ENCODE results near the gene LPCAT1.
"Not testable (repeated sequence)": the region's sequence is repeated elsewhere in the genome, so short reads cannot be mapped to it uniquely, and the experiment has no call there.

LPCAT1 gene

DNA sequence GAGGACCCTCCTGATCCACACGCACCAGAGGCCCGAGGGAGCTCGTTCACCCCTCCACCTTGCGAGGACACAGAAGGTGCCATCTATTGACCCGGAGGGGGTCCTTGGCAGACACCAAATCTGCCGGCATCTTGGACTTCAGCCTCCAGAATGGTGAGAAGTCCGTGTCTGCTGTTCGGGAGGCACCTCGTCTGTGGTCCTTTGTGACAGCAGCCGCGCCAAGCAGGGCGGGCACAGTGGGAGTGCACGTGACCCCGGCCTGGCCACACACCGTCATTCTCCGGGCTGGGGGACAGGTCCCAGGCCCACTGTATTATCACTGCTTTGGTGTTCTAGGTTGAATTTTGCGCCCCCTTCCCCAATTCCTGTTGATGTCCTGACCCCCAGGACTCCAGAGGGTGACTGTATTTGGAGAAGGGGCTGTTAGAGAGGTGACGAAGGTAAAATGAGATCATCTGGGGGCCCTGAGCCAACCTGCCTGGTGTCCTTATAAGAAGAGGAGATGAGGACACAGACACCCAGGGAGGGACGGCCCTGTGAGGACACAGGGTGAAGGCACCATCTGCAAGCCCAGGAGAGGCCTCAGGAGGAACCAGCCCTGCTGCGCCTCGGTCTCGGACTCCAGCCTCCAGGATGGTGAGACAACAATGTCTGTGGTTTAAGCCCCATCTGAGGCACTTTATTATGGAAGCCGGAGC lies 15.7 kb downstream of the LPCAT1 start:
- no peak for DNase-seq

GRCh38 chr5:1507457-1507856 lies 16.3 kb downstream of the LPCAT1 start:
- no peak for DNase-seq

DNA sequence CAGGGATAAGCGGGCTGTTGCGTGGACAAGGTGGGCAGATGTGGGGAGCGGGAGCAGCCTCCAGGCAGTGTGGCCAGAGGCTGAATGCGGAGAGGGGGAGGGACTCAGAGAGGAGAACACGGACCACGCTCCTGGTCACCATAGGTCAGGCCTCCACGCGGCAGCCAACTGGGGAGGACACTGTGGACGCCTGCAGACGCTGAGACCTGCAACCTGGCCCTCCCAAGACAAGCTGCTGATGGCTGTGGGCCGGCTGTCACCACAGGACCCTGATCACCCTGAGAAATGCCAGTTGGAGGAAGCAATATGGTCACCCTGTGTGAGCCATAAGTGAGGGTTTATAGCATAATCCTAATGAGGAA lies 16.8 kb downstream of the LPCAT1 start:
- DNase-seq, result no peak

GRCh38 chr5:1506242-1507013 lies 17.3 kb downstream of the LPCAT1 start:
- DNase-seq, result no peak

DNA sequence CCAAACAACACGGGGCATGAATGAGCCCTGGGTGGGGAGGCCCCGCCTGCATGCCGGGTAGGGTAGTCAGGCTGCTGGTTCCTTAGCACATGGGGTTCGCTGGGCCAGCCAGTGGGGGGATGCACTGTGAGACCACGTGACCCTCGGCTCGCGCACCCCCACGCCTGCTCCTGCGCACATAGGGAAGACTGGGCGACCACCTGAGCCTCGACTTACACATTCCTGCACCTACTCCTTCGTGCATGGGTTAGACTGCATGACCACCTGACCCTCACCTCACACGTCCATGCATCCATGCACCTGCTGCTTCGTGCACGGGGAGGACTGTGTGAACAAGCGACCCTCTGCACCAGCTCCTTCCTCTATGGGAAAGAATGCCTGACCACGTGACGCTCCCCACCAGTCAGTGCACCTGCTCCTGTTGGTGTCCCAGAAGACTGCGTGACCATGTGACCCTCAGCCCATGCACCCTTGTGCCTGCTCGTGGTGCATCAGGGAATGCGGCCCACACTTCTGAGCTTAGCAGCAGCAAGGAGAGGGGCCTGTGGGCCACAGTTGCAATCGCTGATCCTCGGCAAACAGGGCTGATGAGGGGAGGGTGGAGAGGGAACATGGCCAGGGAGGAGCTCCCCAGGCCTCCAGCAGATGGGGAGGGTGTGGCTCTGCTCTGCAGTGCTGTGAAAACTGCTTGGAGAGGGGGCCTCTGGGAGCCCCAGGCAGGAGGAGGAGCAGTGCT lies 18.1 kb downstream of the LPCAT1 start:
- DNase-seq, result no peak

GRCh38 chr5:1505089-1505488 lies 18.7 kb downstream of the LPCAT1 start:
- not testable (repeated sequence) for DNase-seq

GRCh38 chr5:1504617-1505016 lies 19.1 kb downstream of the LPCAT1 start:
- no peak for DNase-seq

DNA sequence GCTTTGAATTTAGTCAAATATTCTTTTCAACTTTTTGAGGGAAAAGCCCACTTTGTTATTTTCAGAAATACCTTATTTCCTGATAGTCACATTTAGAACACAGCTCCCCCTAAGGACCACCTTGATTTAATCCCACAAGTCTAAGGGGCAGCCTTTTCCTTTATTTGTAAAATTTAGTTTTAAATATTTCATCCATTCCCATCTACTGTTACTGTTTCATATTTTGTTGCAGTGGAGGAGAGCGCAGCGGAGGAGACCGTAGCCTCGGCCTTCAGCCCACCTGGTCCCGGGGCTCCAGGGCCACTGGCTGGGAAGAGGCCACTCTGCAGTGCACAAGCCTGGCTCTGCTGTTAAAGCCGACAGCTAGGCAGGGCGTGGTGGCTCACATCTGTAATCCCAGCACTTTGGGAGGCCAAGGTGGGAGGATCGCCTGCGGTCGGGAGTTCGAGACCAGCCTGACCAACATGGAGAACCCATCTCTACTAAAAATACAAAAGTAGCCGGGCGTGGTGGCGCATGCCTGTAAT lies 19.6 kb downstream of the LPCAT1 start:
- DNase-seq, result no peak

DNA sequence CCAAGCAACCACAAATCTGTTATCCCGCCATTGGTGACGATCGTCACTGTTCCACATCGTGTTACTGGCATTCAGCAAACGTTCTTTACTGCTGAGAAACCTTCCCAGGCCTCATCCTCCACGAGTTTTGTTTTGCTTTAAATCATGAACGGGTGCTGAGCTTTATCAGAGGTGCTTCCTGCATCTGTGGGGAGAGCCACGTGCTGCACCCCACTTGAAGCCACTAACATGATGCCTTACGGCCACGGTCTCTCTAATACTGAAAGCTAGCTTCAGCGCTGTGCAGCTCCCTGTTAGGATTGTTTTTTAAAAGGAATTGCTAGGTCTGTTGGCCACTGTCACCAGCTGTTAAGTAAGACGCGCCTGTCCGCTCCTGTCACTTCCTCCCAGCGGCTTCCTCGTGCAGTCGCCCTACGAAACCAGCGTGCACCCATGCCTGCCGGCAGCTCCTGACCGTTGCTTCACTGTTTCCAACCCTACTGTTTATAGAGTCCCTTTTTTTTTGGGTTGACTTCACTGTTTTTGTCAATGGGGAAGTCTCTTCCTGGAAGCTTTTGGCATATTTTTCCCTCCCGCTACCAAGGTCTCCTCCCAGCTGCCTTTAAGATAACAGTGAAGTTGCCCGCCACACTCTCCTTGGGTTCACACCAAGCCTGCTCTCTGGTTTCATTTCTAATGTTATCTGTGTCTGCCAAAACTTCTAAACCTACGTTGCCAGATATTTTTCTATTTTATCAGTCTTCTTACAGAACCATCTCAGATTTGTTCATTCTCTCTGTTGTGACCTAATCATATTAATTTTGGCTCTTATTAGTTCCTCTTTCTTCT lies 20.3 kb downstream of the LPCAT1 start:
- no peak for DNase-seq

DNA sequence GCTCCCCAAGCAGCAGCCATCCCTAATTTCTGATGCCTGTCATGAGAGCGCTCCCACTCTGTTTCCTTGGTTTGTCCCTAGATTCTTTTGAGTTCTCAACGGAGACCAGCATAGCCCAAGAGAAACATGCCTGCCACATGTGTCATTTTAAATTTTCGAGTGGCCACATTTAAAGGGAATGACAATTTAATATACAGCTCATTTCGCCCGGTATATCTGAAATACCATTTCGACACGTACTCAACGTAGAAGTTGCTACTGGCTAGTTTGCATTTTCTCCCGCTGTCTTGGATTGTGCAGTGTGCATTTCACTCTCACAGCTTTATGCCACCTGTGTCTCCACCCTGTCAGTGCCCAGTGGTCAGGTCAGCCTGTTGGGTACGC lies 21.0 kb downstream of the LPCAT1 start:
- DNase-seq, result no peak

DNA sequence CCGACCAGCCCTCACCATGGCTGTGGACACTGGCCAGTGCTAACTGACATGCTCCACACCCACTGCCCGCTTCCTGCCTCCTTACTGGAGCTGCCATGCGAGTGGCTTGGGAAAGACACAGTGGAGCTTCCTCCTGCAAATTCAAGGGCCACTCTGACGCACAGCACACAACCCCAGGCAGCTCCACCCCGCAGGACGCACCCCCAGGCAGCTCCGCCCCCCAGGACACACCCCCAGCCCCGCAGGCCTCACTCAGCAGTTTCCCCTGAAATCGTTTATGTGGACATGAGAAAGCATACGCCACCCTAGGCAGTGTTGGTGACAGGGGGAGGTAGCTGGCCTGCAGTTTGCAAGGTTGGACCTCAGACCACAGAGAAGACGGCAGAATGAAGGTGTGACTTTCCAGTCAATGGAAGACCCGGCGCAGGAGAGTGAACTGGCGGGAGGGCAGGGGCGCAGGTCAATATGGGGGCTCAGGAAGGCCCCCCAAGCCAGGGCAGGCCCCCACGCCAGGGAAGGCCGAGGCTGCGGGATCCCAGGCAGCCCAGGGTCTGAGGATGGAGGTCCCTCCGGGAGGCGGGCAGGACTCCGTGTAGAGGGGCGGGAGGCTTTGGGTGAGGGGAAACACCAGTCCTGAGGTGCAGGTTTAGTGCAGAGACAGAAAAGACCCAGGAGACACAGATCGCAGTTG lies 21.6 kb downstream of the LPCAT1 start:
- peak; percentile 32 for DNase-seq

DNA sequence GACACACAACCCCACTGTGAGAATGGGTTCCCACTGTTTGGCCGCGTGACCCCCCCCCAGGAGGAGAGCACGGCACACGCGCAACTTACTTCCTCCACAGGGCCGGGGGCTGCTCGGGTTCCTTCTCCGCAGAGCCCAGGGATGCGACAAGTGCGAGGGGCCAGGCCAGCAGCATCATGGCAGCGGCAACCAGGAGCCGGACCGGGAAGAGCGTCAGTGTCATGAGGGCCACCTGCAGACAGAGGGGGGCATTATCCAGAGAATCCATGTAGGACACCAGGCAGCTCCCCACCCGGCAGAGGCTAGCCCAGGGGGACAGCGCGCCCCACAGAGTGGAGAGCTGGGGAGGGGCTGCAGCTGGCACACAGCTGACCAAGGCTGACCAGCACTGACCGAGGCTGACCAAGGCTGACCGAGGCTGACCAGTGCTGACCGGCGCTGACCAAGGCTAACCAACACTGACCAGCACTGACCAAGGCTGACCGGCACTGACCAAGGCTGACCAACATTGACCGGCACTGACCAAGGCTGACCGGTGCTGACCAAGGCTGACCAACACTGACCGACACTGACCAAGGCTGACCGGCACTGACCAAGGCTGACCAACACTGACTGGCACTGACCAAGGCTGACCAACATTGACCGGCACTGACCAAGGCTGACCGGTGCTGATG lies 22.3 kb downstream of the LPCAT1 start:
- DNase-seq, result no peak

GRCh38 chr5:1500411-1501091 lies 23.2 kb downstream of the LPCAT1 start:
- DNase-seq, result no peak

DNA sequence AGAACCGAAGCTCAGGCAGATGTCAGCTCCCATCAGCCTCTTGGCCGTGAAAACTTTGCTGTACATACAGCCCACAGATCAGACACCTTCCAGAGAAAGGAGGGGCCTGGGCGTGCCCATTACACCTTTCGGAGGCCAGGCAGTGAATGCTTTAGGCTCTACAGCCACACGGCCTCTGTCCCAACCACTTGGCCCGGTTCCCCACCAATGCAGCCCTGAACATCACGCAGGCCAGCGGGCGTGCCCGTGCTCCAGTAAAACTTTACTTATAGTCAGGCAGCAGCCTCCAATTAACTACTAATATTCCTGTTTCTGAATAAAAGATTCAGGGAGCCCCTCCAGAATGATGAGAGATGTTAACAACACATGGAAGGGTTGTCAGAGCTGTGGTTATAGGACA lies 23.9 kb downstream of the LPCAT1 start:
- DNase-seq, result no peak

- no peak for DNase-seq
Measured at GRCh38 chr5:1498623-1499416, 24.9 kb downstream of the LPCAT1 start.

- no peak for DNase-seq
Measured at GRCh38 chr5:1497795-1498622, 25.8 kb downstream of the LPCAT1 start.

DNA sequence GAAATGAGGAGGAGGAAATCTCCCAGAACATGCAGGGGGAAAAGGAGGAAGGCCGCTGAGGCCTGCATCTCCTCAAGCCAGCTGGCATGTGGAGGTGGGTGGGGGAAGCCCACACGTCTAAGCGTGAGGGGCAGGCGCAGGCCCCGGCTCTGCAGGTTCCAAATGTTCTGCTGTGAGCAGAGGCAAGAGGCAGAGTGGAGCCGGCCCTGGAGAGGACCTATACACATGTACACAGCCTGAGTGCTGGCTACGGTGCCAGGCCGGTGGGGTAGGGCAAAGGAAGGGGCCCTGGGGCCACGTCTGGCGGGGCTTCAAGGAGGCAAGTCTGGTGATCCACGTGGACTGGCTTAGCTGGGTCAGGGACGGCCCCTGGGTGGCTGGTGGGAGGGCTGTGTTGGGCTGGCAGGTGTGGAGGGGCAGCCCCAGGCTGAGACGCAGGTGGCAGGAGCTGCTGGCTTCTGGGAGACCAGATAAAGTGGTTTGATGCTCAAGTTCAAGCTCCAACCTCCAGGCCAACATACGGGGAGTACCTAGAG lies 26.4 kb downstream of the LPCAT1 start:
- DNase-seq, result no peak

DNA sequence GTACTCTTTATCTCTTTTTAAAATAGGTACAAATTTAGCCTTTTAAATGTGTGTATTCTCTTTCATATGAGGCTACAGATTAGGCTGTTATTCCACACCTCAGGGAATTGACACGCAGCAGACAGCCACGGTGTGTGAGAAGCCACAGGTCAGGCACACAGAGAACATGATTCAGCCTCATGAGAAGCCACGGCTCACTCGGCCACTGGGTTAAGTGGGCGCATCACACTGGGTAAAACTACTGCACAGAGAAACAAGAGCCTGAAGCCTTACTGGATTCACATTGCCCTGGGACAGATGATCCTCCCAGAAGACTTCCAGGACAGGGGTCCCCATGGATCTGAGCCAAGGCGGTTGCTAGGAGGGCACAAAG lies 28.2 kb downstream of the LPCAT1 start:
- DNase-seq, result no peak
